ENCODE measurements around the gene ZRANB3.
"Not testable (repeated sequence)": the region's sequence is repeated elsewhere in the genome, so short reads cannot be mapped to it uniquely, and the experiment has no call there.

Gene ZRANB3

GRCh38 chr2:135096665-135097446, 434.2 kb downstream of the ZRANB3 start:
- no peak for DNase-seq (ENCODE audit: low spot score in 2 of 2)
- H3K36me3 Mint-ChIP-seq: peaks cover 8% of the 10 kb centered on the region

GRCh38 chr2:135095591-135095990, 435.4 kb downstream of the ZRANB3 start:
- Mint-ChIP-seq H3K4me1 (no peaks in the 10 kb centered on the region), H3K27ac (no peak overlapping the region), H3K9me3 (no peaks in the 10 kb centered on the region), H3K4me3 (no peak overlapping the region), H3K36me3 (peaks cover 13% of the 10 kb centered on the region)
- ATAC-seq: no peak
- no peak for DNase-seq (ENCODE audit: low spot score in 2 of 2)

More at GRCh38 chr2:135096665-135097446, 434.2 kb downstream of the ZRANB3 start:
- Mint-ChIP-seq H3K27ac (no peak overlapping the region), H3K4me1 (no peaks in the 10 kb centered on the region), H3K9me3 (no peaks in the 10 kb centered on the region), H3K4me3 (no peak overlapping the region)
- no peak for ATAC-seq

- H3K9me3 Mint-ChIP-seq: no peaks in the 10 kb centered on the region
- H3K36me3 Mint-ChIP-seq: peaks cover 13% of the 10 kb centered on the region
- no peak overlapping the region for H3K27ac Mint-ChIP-seq
- no peak for DNase-seq (ENCODE audit: low spot score in 2 of 2)
- no peak overlapping the region for H3K4me3 Mint-ChIP-seq
- no peaks in the 10 kb centered on the region for H3K4me1 Mint-ChIP-seq
- ATAC-seq: no peak
Measured at GRCh38 chr2:135094508-135094907, 436.5 kb downstream of the ZRANB3 start.

GRCh38 chr2:135093670-135094330, 437.2 kb downstream of the ZRANB3 start:
- DNase-seq (ENCODE audit: low spot score in 2 of 2): no peak

GRCh38 chr2:135093193-135093592, 437.8 kb downstream of the ZRANB3 start:
- DNase-seq (ENCODE audit: low spot score in 2 of 2) (no peak), ATAC-seq (no peak)
- H3K4me1 Mint-ChIP-seq: no peaks in the 10 kb centered on the region
- H3K9me3 Mint-ChIP-seq: no peaks in the 10 kb centered on the region
- no peak overlapping the region for H3K27ac Mint-ChIP-seq
- peaks cover 13% of the 10 kb centered on the region for H3K36me3 Mint-ChIP-seq
- H3K4me3 Mint-ChIP-seq: no peak overlapping the region

More at GRCh38 chr2:135093670-135094330, 437.2 kb downstream of the ZRANB3 start:
- peaks cover 13% of the 10 kb centered on the region for H3K36me3 Mint-ChIP-seq
- no peaks in the 10 kb centered on the region for H3K4me1 Mint-ChIP-seq
- no peak for ATAC-seq
- no peaks in the 10 kb centered on the region for H3K9me3 Mint-ChIP-seq
- H3K4me3 Mint-ChIP-seq: no peak overlapping the region
- H3K27ac Mint-ChIP-seq: no peak overlapping the region

GRCh38 chr2:135091681-135092080, 439.3 kb downstream of the ZRANB3 start:
- no peaks in the 10 kb centered on the region for H3K9me3 Mint-ChIP-seq
- H3K4me3 Mint-ChIP-seq: no peak overlapping the region
- no peak for ATAC-seq
- H3K4me1 Mint-ChIP-seq: peaks cover 6% of the 10 kb centered on the region
- peaks cover 13% of the 10 kb centered on the region for H3K36me3 Mint-ChIP-seq
- H3K27ac Mint-ChIP-seq: no peak overlapping the region
- DNase-seq (ENCODE audit: low spot score in 2 of 2): no peak

GRCh38 chr2:135089597-135089996, 441.4 kb downstream of the ZRANB3 start:
- DNase-seq (ENCODE audit: low spot score in 2 of 2); H3K27ac Mint-ChIP-seq; H3K4me3 Mint-ChIP-seq; ATAC-seq; H3K9me3 Mint-ChIP-seq: not testable (repeated sequence)
- Mint-ChIP-seq H3K36me3 (peaks cover 12% of the 10 kb centered on the region), H3K4me1 (peaks cover 24% of the 10 kb centered on the region)
